IPS DF 19.7 (cell line): ENCODE data around the gene ZIC5.

ENCODE experiments used
- DNase-seq: peaks from one replicate; pipeline ENCODE4 v3.0.0-alpha.2; 2013; ENCODE audit warnings: low read depth, low spot score

The ZIC5 gene

GRCh38 chr13:99976575-99976974 lies 5.0 kb upstream of the ZIC5 start:
- no peak for DNase-seq

GRCh38 chr13:99975626-99976025 lies 4.1 kb upstream of the ZIC5 start:
- DNase-seq = no peak

GRCh38 chr13:99974939-99975561 lies 3.5 kb upstream of the ZIC5 start:
- no peak for DNase-seq

- DNase-seq = no peak
Measured at GRCh38 chr13:99974296-99974938, 2.9 kb upstream of the ZIC5 start.

GRCh38 chr13:99973808-99974185 lies 2.2 kb upstream of the ZIC5 start:
- no peak for DNase-seq

GRCh38 chr13:99973163-99973807 lies 1.7 kb upstream of the ZIC5 start:
- no peak for DNase-seq

GRCh38 chr13:99972190-99972731 lies 694 bp upstream of the ZIC5 start:
- DNase-seq = no peak

GRCh38 chr13:99970651-99971575 lies 654 bp downstream of the ZIC5 start:
- DNase-seq = no peak

GRCh38 chr13:99969919-99970650 lies 1.5 kb downstream of the ZIC5 start:
- no peak for DNase-seq

GRCh38 chr13:99969453-99969918 lies 2.1 kb downstream of the ZIC5 start:
- DNase-seq = no peak

GRCh38 chr13:99968521-99969452 lies 2.8 kb downstream of the ZIC5 start:
- no peak for DNase-seq

GRCh38 chr13:99967869-99968520 lies 3.6 kb downstream of the ZIC5 start:
- no peak for DNase-seq

GRCh38 chr13:99967498-99967868 lies 4.1 kb downstream of the ZIC5 start:
- DNase-seq = no peak

GRCh38 chr13:99966064-99966805 lies 5.3 kb downstream of the ZIC5 start:
- no peak for DNase-seq

GRCh38 chr13:99965329-99966000 lies 6.1 kb downstream of the ZIC5 start:
- DNase-seq = no peak

GRCh38 chr13:99963816-99964339 lies 7.7 kb downstream of the ZIC5 start:
- DNase-seq = no peak

GRCh38 chr13:99962242-99962641 lies 9.3 kb downstream of the ZIC5 start:
- DNase-seq = no peak

- no peak for DNase-seq
Measured at GRCh38 chr13:99961636-99962035, 9.9 kb downstream of the ZIC5 start.
